SKM-1 treated with dmso at 0.1 percent for 144 hours (cell line): ENCODE results near the gene NOC2L.

Source experiments
- DNase-seq: peaks from one replicate; lab custom pipeline; 2025; ENCODE audit not compliant: unreplicated experiment; lab: John Stamatoyannopoulos, UW

Gene NOC2L

GRCh38 chr1:944341-945325 lies 14.4 kb downstream of the NOC2L start:
- DNase-seq = no peak

GRCh38 chr1:943545-944340 lies 15.3 kb downstream of the NOC2L start:
- DNase-seq = no peak

GRCh38 chr1:942864-943533 lies 16.1 kb downstream of the NOC2L start:
- no peak for DNase-seq

GRCh38 chr1:942411-942821 lies 16.6 kb downstream of the NOC2L start:
- DNase-seq = no peak

GRCh38 chr1:941588-942383 lies 17.3 kb downstream of the NOC2L start:
- DNase-seq = no peak

GRCh38 chr1:941015-941587 lies 18.0 kb downstream of the NOC2L start:
- DNase-seq = no peak

- no peak for DNase-seq
Observed at GRCh38 chr1:940107-941014, 18.7 kb downstream of the NOC2L start.

GRCh38 chr1:939511-940106 lies 19.4 kb downstream of the NOC2L start:
- no peak for DNase-seq

GRCh38 chr1:938711-939489 lies 20.2 kb downstream of the NOC2L start:
- no peak for DNase-seq

- DNase-seq = no peak
Observed at GRCh38 chr1:938088-938683, 20.9 kb downstream of the NOC2L start.

GRCh38 chr1:937521-937920 lies 21.5 kb downstream of the NOC2L start:
- no peak for DNase-seq

- no peak for DNase-seq
Observed at GRCh38 chr1:936348-937264, 22.4 kb downstream of the NOC2L start.

- DNase-seq = no peak
Observed at GRCh38 chr1:935751-936231, 23.3 kb downstream of the NOC2L start.

- DNase-seq = no peak
Observed at GRCh38 chr1:934991-935750, 23.9 kb downstream of the NOC2L start.

- DNase-seq = no peak
Observed at GRCh38 chr1:933603-933940, 25.5 kb downstream of the NOC2L start.
